Panc1 (cell line): ENCODE data around the gene C4orf50. TPM values are rescaled to one million over a fixed set of nuclear protein-coding genes. Genes with fewer than 3 reads are reported as not detected.

Source experiments
- ATAC-seq: fragments of 200-7000 bp; cut with Tn5 transposase; 2 replicates; pipeline ENCODE4 v1.9.1; 2020; ENCODE audit warnings: mild to moderate bottlenecking, moderate library complexity
- BruUV-seq: library from RNA; stranded (reverse); fragments of 400-500 nt; replicated peaks from 2 replicates; lab custom pipeline; 2021; lab: Mats Ljungman, UMichigan
- CTCF ChIA-PET: fragments of 300-600 bp; sonication (Branson Sonifier 250); formaldehyde crosslinking; loops from one replicate; lab custom pipeline; 2022; ENCODE audit warnings: antibody characterized with exemption; lab: Charles Lee
- POLR2A ChIA-PET: fragments of 300-600 bp; sonication (Branson Sonifier 250); formaldehyde crosslinking; loops from one replicate; lab custom pipeline; 2022; ENCODE audit warnings: antibody characterized with exemption; lab: Charles Lee
- DNase-seq: peaks from one replicate; pipeline ENCODE4 v3.0.0-alpha.2; 2010; ENCODE audit warnings: low read depth, low spot score
- H3K27ac ChIP-seq: 2 replicates; pipeline ENCODE4 v1.5.1; 2011; ENCODE audit warnings: mild to moderate bottlenecking, low read length, inconsistent platforms
- H3K27me3 ChIP-seq: fragments of 200-500 bp; sonication (Bioruptor generic); 2 replicates; pipeline ENCODE4 v1.6.0; 2014; ENCODE audit warnings: low read length, inconsistent platforms; ENCODE audit not compliant: control insufficient read depth, insufficient read depth
- H3K36me3 ChIP-seq: fragments of 200-500 bp; sonication (Bioruptor generic); 2 replicates; pipeline ENCODE4 v1.5.1; 2014; ENCODE audit warnings: inconsistent platforms, mild to moderate bottlenecking, low read length, moderate library complexity; ENCODE audit not compliant: control insufficient read depth, insufficient read depth
- H3K4me1 ChIP-seq: 2 replicates; pipeline ENCODE4 v1.5.1; 2011; ENCODE audit warnings: inconsistent platforms, mild to moderate bottlenecking, low read length, moderate library complexity; ENCODE audit not compliant: control insufficient read depth, insufficient read depth
- H3K4me3 ChIP-seq, 2 experiments: 2 replicates each; pipeline ENCODE4 v1.5.1; 2011 to 2012; ENCODE audit warnings: low read depth in 2 of 2, low read length in 2 of 2, mild to moderate bottlenecking in 2 of 2, inconsistent platforms in 1 of 2, moderate library complexity in 1 of 2
- H3K9me3 ChIP-seq: fragments of 200-500 bp; sonication (Bioruptor generic); 2 replicates; pipeline ENCODE4 v1.5.1; 2014; ENCODE audit warnings: low read depth, mild to moderate bottlenecking, inconsistent platforms, low read length, moderate library complexity; ENCODE audit not compliant: control insufficient read depth, insufficient read depth
- CTCF ChIP-seq: fragments of 450-650 bp; IDR thresholded peaks from 2 replicates; pipeline ENCODE4 v1.5.1; 2017; ENCODE audit warnings: mild to moderate bottlenecking
- POLR2AphosphoS5 ChIP-seq: IDR thresholded peaks from 2 replicates; pipeline ENCODE4 v1.6.1; 2012; ENCODE audit warnings: mild to moderate bottlenecking, low read depth, low read length, moderate library complexity
- SIN3A ChIP-seq: IDR thresholded peaks from 2 replicates; pipeline ENCODE4 v1.6.1; 2012; ENCODE audit warnings: low read depth, mild to moderate bottlenecking, low read length, moderate library complexity, borderline replicate concordance; ENCODE audit not compliant: insufficient read depth
- TCF7L2 ChIP-seq: IDR thresholded peaks from 2 replicates; pipeline ENCODE4 v1.6.1; 2011; ENCODE audit warnings: mild to moderate bottlenecking, low read depth, low read length, inconsistent platforms
- in situ Hi-C: cut with HindIII; loops from 2 replicates; pipeline ENCODE4 v1.10.0; 2016; ENCODE audit warnings: low sequenced_read_pairs, low pct_unique_long_range_greater_than_20kb
- intact Hi-C: fragments of 100-400 bp; cut with micrococcal nuclease; formaldehyde crosslinking; loops from one replicate; pipeline ENCODE4 v1.10.0; 2022; ENCODE audit not compliant: unreplicated experiment
- total RNA-seq: library from RNA; stranded (reverse); gene quantifications from one replicate; pipeline ENCODE4 v1.2.1, GENCODE V29; 2021; ENCODE audit not compliant: unreplicated experiment
- TF ChIP-seq, protein P1 (sequence below), 2 experiments: IDR thresholded peaks; 2 replicates each; pipeline ENCODE4 v1.6.1; 2011 to 2012; ENCODE audit warnings: low read depth in 2 of 2, control low read depth in 1 of 2, low read length in 1 of 2, mild to moderate bottlenecking in 1 of 2, moderate library complexity in 1 of 2; ENCODE audit not compliant: insufficient read depth in 1 of 2

C4orf50 gene
- total RNA-seq, 1 experiment from 2014 or later, result under 0.01 TPM

GRCh38 chr4:5854929-5855328, 163.3 kb downstream of the C4orf50 start:
- H3K9me3 ChIP-seq, result no peaks in the 10 kb centered on the region
- ChIA-PET CTCF (no interaction called here), POLR2A (no interaction called here)
- H3K36me3 ChIP-seq, result no peaks in the 10 kb centered on the region
- no peaks in the 10 kb centered on the region; the same call in 1 of the 2 replicates for H3K27me3 ChIP-seq
- intact Hi-C loops (no loop called here), in situ Hi-C loops (no loop called here)
- DNase-seq (no peak), ATAC-seq (no peak)
- no TSS peak for BruUV-seq
- no peak for TF ChIP-seq SIN3A
- no peak for TF ChIP-seq TCF7L2
- no peak for TF ChIP-seq CTCF
- H3K27ac ChIP-seq, result no peak overlapping the region
- no peak overlapping the region for H3K4me3 ChIP-seq
- H3K4me1 ChIP-seq, result no peaks in the 10 kb centered on the region

- Histone ChIP-seq H3K4me3 (no peak overlapping the region), H3K27me3 (no peaks in the 10 kb centered on the region; the same call in 1 of the 2 replicates), H3K9me3 (no peaks in the 10 kb centered on the region), H3K4me1 (no peaks in the 10 kb centered on the region), H3K27ac (no peak overlapping the region), H3K36me3 (no peaks in the 10 kb centered on the region)
- in situ Hi-C loops (no loop called here), intact Hi-C loops (no loop called here)
- ChIA-PET CTCF (no interaction called here), POLR2A (no interaction called here)
- no TSS peak for BruUV-seq
- DNase-seq (no peak), ATAC-seq (no peak)
- TF ChIP-seq SIN3A (no peak), TCF7L2 (no peak), CTCF (no peak), POLR2AphosphoS5 (no peak)
- TF ChIP-seq, protein P1, sequence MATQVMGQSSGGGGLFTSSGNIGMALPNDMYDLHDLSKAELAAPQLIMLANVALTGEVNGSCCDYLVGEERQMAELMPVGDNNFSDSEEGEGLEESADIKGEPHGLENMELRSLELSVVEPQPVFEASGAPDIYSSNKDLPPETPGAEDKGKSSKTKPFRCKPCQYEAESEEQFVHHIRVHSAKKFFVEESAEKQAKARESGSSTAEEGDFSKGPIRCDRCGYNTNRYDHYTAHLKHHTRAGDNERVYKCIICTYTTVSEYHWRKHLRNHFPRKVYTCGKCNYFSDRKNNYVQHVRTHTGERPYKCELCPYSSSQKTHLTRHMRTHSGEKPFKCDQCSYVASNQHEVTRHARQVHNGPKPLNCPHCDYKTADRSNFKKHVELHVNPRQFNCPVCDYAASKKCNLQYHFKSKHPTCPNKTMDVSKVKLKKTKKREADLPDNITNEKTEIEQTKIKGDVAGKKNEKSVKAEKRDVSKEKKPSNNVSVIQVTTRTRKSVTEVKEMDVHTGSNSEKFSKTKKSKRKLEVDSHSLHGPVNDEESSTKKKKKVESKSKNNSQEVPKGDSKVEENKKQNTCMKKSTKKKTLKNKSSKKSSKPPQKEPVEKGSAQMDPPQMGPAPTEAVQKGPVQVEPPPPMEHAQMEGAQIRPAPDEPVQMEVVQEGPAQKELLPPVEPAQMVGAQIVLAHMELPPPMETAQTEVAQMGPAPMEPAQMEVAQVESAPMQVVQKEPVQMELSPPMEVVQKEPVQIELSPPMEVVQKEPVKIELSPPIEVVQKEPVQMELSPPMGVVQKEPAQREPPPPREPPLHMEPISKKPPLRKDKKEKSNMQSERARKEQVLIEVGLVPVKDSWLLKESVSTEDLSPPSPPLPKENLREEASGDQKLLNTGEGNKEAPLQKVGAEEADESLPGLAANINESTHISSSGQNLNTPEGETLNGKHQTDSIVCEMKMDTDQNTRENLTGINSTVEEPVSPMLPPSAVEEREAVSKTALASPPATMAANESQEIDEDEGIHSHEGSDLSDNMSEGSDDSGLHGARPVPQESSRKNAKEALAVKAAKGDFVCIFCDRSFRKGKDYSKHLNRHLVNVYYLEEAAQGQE (IDR thresholded peaks at IDR 0.05; ENCODE audit: insufficient read depth in 1 of 2, low read depth in 2 of 2, low read length in 1 of 2), result no peak
Measured at GRCh38 chr4:5852523-5853202, 165.6 kb downstream of the C4orf50 start.
